ENCODE results near the gene UBE2O.

DNA sequence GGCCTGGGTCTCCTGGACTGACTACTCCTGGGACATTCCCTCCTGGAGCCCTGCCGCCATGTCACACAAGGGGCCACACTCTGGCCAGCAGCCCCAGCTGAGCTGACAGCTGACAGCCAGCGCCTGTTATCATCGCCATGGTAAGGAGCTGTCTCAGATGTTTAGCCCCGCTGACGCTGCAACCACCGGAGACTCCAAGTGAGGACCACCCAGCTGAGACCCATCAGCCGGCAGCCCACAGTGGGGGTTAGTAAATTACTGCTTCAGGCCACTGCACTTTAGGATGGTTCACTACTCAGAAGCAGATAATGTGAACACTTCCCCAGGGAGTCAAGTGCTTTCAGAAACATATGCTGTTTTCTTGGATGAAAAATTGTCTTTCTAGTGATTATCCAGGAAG is 83.1 kb downstream of the UBE2O start:
- TF ChIP-seq POLR2AphosphoS5 (IDR thresholded peaks at IDR 0.05) (no peak), CTCF (IDR thresholded peaks at IDR 0.05) (no peak)
